Gastrocnemius medialis (tissue), 4 donors: ENCODE measurements around the gene HMCN1. TPM values are rescaled to one million over a fixed set of nuclear protein-coding genes. Genes with fewer than 3 reads are reported as not detected.

Experiments used
- ATAC-seq, 2 donors: fragments of 150-250 bp; one replicate each; pipeline ENCODE4 v1.9.1; 2016
- DNase-seq, 2 donors: peaks; one replicate each; pipeline ENCODE4 v3.0.0-alpha.2; 2019
- H3K27ac ChIP-seq, 4 donors: fragments of 200-600 bp; sonication (generic); 1 replicate in 1 of 4; 2 replicates in 3 of 4; pipeline ENCODE4 v1.5.1; 2016 to 2018; ENCODE audit warnings: mild to moderate bottlenecking in 2 of 4, moderate library complexity in 1 of 4
- H3K27me3 ChIP-seq, 3 donors: fragments of 200-600 bp; sonication (generic) in 2 of 3; 1 replicate in 1 of 3; 2 replicates in 2 of 3; pipeline versions ENCODE4 v1.5.1 to v1.6.0; 2016 to 2019; ENCODE audit warnings: mild to moderate bottlenecking in 1 of 3, moderate library complexity in 1 of 3
- H3K36me3 ChIP-seq, 2 donors: fragments of 200-600 bp; sonication (generic) in 1 of 2; one replicate each; pipeline ENCODE4 v1.5.1; 2017 to 2018
- H3K4me1 ChIP-seq, 2 donors: fragments of 200-600 bp; sonication (generic) in 1 of 2; one replicate each; pipeline ENCODE4 v1.5.1; 2016 to 2017; ENCODE audit warnings: mild to moderate bottlenecking in 2 of 2
- H3K4me3 ChIP-seq, 4 donors: fragments of 200-600 bp; sonication (generic) in 3 of 4; 1 replicate in 1 of 4; 2 replicates in 3 of 4; pipeline ENCODE4 v1.5.1; 2016 to 2019; ENCODE audit warnings: mild to moderate bottlenecking in 2 of 4
- H3K9me3 ChIP-seq, 3 donors: fragments of 200-600 bp; sonication (generic) in 2 of 3; 1 replicate in 1 of 3; 2 replicates in 2 of 3; pipeline ENCODE4 v1.5.1; 2016 to 2019
- CTCF ChIP-seq, 5 experiments: fragments of 450-650 bp in 3 of 5; fragments of 200-600 bp in 2 of 5; sonication (generic) in 2 of 5; IDR thresholded peaks in 4 of 5; conservative IDR thresholded peaks in 1 of 5; 1 replicate in 4 of 5; 2 replicates in 1 of 5; pipeline ENCODE4 v1.5.1; 2016 to 2019; ENCODE audit warnings: antibody characterized with exemption in 5 of 5, mild to moderate bottlenecking in 3 of 5, moderate library complexity in 3 of 5
- POLR2A ChIP-seq, 2 donors: fragments of 450-650 bp; IDR thresholded peaks; one replicate each; pipeline ENCODE4 v1.6.1; 2017; ENCODE audit warnings: antibody characterized with exemption in 2 of 2, mild to moderate bottlenecking in 2 of 2, moderate library complexity in 2 of 2
- in situ Hi-C, 4 donors: fragments of 200-750 bp; cut with MboI; loops; one replicate each; pipeline versions ENCODE4 v1.15.0 to v1.8.0; 2017; ENCODE audit warnings: low sequenced_read_pairs in 4 of 4
- intact Hi-C: fragments of 100-400 bp; cut with DNase I; formaldehyde crosslinking; loops from one replicate; pipeline ENCODE4 v1.15.1; 2023; ENCODE audit warnings: low total_unique reads
- total RNA-seq, 4 donors: library from RNA; depleted of rRNA; stranded (reverse); fragments of >200 nt; gene quantifications; one replicate each; pipeline versions ENCODE4 v1.1.0 to v1.2.3, GENCODE V29; 2016

Gene HMCN1
- total RNA-seq, 4 donors from 2014 or later, result 2.6 to 7.5 (median 5.1) TPM

DNA sequence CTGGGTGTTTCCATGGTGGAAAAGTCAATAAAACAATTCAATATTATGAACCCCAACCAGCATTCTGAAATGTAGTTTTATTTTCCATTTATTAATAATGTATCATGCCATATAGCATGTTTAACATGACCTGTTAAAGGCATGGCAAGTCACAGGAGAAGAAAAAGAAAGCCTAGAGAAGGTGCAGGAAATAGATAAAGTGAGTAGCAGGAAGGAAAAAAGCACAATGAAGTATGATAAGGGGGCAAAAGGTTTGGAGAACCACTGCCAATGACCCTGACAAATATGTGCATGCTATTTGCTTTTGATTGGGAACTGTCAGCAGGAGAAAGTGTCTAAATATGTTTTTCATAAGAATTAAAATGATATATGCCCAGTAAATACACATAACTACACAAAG lies 85.6 kb downstream of the HMCN1 start:
- intact Hi-C loops (no loop called here), in situ Hi-C loops (loop anchor here in 2 of 4 donors (10.0 to 25.0 kb wide), 2 partner anchors 393 to 395 kb away; no protein-coding TSS in a partner anchor)

DNA sequence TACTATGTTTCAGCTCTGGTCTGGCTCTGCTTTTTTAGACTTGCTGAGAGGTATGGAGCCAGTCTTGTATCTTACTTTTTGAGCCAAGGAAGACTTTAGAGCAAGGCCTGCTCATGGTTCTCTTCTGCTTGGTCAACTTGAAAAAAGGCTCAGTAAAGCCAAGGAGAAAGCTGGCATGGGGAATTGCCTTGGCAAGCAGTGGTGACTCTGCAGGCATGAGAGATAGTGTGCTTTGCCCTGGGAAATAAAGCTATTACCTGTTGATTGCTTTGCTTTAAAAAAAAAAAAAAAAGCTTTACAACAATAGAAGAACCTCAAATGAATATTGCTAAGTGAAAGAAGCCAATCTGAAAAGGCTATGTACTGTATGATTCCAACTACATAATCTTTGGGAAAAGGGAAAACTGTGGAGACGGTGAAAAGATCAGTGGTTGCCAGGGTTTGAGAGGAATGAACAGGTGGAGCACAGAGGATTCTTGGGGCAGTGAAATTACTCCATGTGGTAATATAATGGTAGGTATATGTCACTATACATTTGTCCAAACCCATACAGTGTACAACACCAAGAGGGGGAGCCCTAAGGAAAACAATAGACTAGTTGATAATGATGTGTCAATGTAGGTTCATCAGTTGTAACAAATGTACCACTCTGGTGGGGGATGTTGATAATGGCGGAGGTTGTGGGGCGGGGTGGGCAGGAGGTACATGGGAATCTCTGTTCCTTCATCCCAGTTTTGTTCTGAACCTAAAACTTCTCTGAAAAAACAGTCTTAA lies 87.6 kb downstream of the HMCN1 start:
- ATAC-seq (no peak), DNase-seq (no peak)
- TF ChIP-seq POLR2A (IDR thresholded peaks at IDR 0.05) (no peak), CTCF (IDR thresholded peaks at IDR 0.05 in 4 of 5, conservative IDR thresholded peaks at IDR 0.05 in 1 of 5) (no peak)
- Histone ChIP-seq H3K9me3 (no peaks in the 10 kb centered on the region), H3K27ac (no peak overlapping the region), H3K4me1 (no peaks in the 10 kb centered on the region), H3K4me3 (no peak overlapping the region), H3K36me3 (no peaks in the 10 kb centered on the region), H3K27me3 (no peaks in the 10 kb centered on the region)
- intact Hi-C loops (no loop called here), in situ Hi-C loops (loop anchor here in 1 of 4 donors (25.0 kb wide), 1 partner anchor 391 kb away; no protein-coding TSS in a partner anchor)

More for the DNA sequence above, 85.6 kb downstream of the HMCN1 start:
- H3K36me3 ChIP-seq, result no peaks in the 10 kb centered on the region
- ATAC-seq (no peak), DNase-seq (no peak)
- H3K4me3 ChIP-seq, result no peak overlapping the region
- H3K9me3 ChIP-seq, result no peaks in the 10 kb centered on the region
- TF ChIP-seq POLR2A (IDR thresholded peaks at IDR 0.05), result no peak
- no peak for TF ChIP-seq CTCF (IDR thresholded peaks at IDR 0.05 in 4 of 5, conservative IDR thresholded peaks at IDR 0.05 in 1 of 5)
- H3K4me1 ChIP-seq, result no peaks in the 10 kb centered on the region
- H3K27ac ChIP-seq, result no peak overlapping the region
- H3K27me3 ChIP-seq, result no peaks in the 10 kb centered on the region

DNA sequence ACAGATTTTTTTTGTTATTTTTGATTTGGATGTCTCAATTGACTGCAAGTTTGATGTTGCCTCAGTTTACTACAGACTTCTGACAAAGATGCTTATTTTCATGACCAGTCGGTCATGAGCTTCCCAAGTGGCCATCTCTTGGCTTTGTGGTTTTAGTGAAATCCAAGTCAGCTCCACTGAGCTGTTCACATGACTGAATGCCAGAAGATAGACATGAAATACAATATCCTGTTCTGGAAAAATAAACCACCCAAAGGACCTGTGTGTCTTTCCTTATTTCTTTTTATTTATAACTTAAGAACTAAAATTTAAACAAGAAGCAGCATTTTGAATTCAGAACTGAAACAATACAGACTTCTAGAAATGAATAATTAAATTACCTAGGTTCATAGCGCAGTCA lies 89.3 kb downstream of the HMCN1 start:
- H3K36me3 ChIP-seq, result no peaks in the 10 kb centered on the region
- TF ChIP-seq CTCF (IDR thresholded peaks at IDR 0.05 in 4 of 5, conservative IDR thresholded peaks at IDR 0.05 in 1 of 5) (no peak), POLR2A (IDR thresholded peaks at IDR 0.05) (no peak)
- no peaks in the 10 kb centered on the region for H3K27me3 ChIP-seq
- in situ Hi-C loops (loop anchor here in 1 of 4 donors (25.0 kb wide), 1 partner anchor 389 kb away; no protein-coding TSS in a partner anchor), intact Hi-C loops (no loop called here)
- DNase-seq (peak in 1 of 2 donors; percentile 14), ATAC-seq (peak in 1 of 2 donors; percentile 62)
- no peak overlapping the region for H3K27ac ChIP-seq
- no peaks in the 10 kb centered on the region for H3K4me1 ChIP-seq
- no peak overlapping the region for H3K4me3 ChIP-seq
- H3K9me3 ChIP-seq, result no peaks in the 10 kb centered on the region

DNA sequence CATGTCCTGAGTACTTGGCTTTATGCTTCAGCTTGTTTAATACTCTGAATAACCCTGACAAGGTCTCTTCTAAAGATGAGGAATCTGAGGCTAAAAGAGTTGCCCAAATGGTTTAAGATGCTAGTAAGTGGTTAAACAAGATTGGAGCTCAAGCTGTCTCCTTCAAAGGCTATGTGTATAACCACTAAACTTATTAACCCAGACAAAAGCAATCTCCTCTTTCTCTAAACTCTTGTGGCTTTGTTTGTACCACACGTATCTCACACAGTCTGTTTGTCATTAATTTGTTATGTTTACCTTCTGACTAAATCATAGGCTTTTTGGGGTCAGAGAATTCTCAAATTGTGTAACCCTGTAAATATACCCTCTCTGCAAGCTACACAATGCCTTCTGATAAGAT lies 89.9 kb downstream of the HMCN1 start:
- no peak overlapping the region for H3K4me3 ChIP-seq
- H3K4me1 ChIP-seq, result no peaks in the 10 kb centered on the region
- in situ Hi-C loops, result loop anchor here in 1 of 4 donors (25.0 kb wide), 1 partner anchor 388 kb away; no protein-coding TSS in a partner anchor
- H3K27ac ChIP-seq, result no peak overlapping the region
- TF ChIP-seq CTCF (IDR thresholded peaks at IDR 0.05 in 4 of 5, conservative IDR thresholded peaks at IDR 0.05 in 1 of 5) (no peak), POLR2A (IDR thresholded peaks at IDR 0.05) (no peak)
- H3K9me3 ChIP-seq, result no peaks in the 10 kb centered on the region
- H3K27me3 ChIP-seq, result no peaks in the 10 kb centered on the region
- intact Hi-C loops, result no loop called here
- no peak for ATAC-seq
- H3K36me3 ChIP-seq, result no peaks in the 10 kb centered on the region
- no peak for DNase-seq
